Measurements from ENCODE around the gene SOAT1.
"Not testable (repeated sequence)": the region's sequence is repeated elsewhere in the genome, so short reads cannot be mapped to it uniquely, and the experiment has no call there.

DNA sequence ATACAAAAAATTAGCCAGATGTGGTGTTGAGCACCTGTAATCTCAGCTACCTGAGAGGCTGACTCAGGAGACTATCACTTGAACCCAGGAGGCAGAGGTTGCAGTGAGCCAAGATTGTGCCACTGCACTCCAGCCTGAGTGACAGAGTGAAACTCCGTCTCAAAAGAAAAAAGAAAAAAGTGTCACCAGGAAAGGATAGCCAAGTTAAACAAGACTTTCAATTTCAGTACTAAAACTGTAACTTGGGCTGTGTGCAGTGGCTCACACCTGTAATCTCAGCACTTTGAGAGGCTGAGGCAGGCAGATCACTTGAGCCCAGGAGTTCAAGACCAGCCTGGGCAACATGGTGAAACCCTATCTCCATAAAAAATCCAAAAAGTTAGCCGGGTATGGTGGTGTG lies 48.2 kb upstream of the SOAT1 start:
- TF ChIP-seq SP2 (tag by site-specific recombination; IDR thresholded peaks at IDR 0.05); PRDM1 (tag by site-specific recombination; IDR thresholded peaks at IDR 0.05); KLF1 (tag by site-specific recombination; IDR thresholded peaks at IDR 0.05); GLI2 (tag by site-specific recombination; IDR thresholded peaks at IDR 0.05; ENCODE audit: borderline replicate concordance, low read depth); ZNF266 (tag by site-specific recombination; IDR thresholded peaks at IDR 0.05; ENCODE audit: low read depth); ZBTB1 (tag by site-specific recombination; IDR thresholded peaks at IDR 0.05); REPIN1 (tag by site-specific recombination; IDR thresholded peaks at IDR 0.05; ENCODE audit: low read depth): not testable (repeated sequence)
- TF ChIP-seq, protein P1, sequence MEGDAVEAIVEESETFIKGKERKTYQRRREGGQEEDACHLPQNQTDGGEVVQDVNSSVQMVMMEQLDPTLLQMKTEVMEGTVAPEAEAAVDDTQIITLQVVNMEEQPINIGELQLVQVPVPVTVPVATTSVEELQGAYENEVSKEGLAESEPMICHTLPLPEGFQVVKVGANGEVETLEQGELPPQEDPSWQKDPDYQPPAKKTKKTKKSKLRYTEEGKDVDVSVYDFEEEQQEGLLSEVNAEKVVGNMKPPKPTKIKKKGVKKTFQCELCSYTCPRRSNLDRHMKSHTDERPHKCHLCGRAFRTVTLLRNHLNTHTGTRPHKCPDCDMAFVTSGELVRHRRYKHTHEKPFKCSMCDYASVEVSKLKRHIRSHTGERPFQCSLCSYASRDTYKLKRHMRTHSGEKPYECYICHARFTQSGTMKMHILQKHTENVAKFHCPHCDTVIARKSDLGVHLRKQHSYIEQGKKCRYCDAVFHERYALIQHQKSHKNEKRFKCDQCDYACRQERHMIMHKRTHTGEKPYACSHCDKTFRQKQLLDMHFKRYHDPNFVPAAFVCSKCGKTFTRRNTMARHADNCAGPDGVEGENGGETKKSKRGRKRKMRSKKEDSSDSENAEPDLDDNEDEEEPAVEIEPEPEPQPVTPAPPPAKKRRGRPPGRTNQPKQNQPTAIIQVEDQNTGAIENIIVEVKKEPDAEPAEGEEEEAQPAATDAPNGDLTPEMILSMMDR (tag by site-specific recombination; IDR thresholded peaks at IDR 0.05), result not testable (repeated sequence)
- TF ChIP-seq, protein P2, sequence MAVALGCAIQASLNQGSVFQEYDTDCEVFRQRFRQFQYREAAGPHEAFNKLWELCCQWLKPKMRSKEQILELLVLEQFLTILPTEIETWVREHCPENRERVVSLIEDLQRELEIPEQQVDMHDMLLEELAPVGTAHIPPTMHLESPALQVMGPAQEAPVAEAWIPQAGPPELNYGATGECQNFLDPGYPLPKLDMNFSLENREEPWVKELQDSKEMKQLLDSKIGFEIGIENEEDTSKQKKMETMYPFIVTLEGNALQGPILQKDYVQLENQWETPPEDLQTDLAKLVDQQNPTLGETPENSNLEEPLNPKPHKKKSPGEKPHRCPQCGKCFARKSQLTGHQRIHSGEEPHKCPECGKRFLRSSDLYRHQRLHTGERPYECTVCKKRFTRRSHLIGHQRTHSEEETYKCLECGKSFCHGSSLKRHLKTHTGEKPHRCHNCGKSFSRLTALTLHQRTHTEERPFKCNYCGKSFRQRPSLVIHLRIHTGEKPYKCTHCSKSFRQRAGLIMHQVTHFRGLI (tag by site-specific recombination; IDR thresholded peaks at IDR 0.05), result not testable (repeated sequence)
- TF ChIP-seq, protein P3, sequence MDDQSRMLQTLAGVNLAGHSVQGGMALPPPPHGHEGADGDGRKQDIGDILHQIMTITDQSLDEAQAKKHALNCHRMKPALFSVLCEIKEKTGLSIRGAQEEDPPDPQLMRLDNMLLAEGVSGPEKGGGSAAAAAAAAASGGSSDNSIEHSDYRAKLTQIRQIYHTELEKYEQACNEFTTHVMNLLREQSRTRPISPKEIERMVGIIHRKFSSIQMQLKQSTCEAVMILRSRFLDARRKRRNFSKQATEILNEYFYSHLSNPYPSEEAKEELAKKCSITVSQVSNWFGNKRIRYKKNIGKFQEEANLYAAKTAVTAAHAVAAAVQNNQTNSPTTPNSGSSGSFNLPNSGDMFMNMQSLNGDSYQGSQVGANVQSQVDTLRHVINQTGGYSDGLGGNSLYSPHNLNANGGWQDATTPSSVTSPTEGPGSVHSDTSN (CRISPR knock-in tag; IDR thresholded peaks at IDR 0.05), result not testable (repeated sequence)
- TF ChIP-seq, protein P4, sequence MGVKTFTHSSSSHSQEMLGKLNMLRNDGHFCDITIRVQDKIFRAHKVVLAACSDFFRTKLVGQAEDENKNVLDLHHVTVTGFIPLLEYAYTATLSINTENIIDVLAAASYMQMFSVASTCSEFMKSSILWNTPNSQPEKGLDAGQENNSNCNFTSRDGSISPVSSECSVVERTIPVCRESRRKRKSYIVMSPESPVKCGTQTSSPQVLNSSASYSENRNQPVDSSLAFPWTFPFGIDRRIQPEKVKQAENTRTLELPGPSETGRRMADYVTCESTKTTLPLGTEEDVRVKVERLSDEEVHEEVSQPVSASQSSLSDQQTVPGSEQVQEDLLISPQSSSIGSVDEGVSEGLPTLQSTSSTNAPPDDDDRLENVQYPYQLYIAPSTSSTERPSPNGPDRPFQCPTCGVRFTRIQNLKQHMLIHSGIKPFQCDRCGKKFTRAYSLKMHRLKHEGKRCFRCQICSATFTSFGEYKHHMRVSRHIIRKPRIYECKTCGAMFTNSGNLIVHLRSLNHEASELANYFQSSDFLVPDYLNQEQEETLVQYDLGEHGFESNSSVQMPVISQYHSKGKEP (tag by site-specific recombination; IDR thresholded peaks at IDR 0.05), result not testable (repeated sequence)

All from HEK293 (cell line).